Pons (tissue), 1 donor: ENCODE data around the gene ROBO1.
"Not testable (repeated sequence)": the region's sequence is repeated elsewhere in the genome, so short reads cannot be mapped to it uniquely, and the experiment has no call there.

Experiments
- DNase-seq: peaks from one replicate; pipeline ENCODE4 v3.0.0-alpha.2; 2016; ENCODE audit warnings: low spot score

The ROBO1 gene

DNA sequence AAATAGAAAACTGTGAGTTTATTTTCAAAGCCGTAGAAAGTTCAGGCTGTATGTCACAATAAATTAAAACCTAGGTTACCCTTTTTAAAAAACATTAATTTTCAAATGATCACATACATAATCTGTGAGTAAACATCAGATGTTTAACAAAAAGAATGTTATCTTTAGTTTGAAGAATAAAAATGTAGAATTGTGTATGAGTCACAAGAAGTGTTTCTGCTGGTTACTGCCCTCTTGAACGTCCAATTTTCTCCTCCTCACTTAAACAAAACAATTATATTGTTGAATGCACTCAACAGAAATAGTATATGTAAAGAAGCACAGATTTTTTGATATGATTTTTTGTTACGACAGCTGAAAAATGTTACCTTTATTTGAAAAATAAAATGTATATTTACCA, 855.1 kb downstream of the ROBO1 start:
- no peak for DNase-seq

DNA sequence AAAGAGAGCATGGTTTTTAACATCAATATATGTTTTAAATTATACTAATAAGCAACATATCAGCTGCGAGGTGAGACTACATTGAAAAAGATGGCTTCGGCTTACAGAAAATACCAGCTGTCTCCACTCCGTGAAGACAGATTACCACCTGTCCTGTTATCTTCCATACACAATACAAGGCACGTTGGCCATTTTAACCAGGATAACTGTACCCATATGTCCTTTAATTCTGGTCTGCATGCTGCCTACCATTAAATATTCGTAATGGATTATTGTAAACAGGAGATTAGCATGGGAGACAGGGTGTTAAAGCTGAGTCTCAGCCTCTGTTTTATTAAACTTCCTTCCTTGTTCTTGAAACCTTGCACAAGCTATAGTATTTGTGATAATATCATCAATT, 855.5 kb downstream of the ROBO1 start:
- DNase-seq = no peak

GRCh38 chr3:78911394-78911793, 856.4 kb downstream of the ROBO1 start:
- DNase-seq = no peak

DNA sequence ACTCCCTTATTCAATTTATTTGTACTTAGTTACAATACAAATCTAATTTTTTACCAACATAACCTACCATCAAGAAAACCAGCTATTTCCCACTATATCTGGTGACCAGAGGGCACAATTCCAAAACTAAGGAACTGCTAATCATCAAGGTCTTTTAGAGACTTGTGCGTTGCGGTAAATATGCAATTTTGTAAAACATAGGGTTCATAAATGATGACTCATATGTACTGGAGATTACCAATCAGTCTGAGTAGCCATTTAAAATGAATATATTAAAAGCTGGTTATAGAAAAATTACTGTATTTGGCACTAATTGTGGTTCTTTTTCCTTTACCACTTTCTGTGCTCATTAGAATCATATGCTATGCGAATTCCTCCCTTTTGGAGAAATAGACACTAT, 859.6 kb downstream of the ROBO1 start:
- DNase-seq = no peak

GRCh38 chr3:78907367-78907766, 860.4 kb downstream of the ROBO1 start:
- DNase-seq = no peak

DNA sequence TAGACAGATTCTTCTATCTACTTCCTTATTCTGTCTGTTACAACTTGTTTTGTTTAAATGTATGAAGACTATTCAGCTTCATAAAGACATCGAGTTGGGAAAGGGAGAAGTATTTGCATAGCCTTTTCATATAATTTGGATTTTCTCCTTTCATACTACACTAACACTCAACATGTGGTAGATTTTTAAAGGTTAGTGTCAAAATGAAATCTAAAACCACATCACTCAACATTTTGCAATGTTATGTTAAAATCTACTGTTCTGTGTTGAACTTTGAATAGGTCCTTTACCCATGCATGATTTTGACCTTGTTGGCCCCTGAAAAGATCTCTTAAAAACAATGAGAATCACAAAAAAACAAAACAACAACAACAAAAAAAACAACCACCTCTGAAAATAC, 860.9 kb downstream of the ROBO1 start:
- DNase-seq = no peak

GRCh38 chr3:78906245-78906644, 861.6 kb downstream of the ROBO1 start:
- no peak for DNase-seq

GRCh38 chr3:78905700-78906099, 862.1 kb downstream of the ROBO1 start:
- no peak for DNase-seq

- DNase-seq = no peak
These were observed 866.3 kb downstream of the ROBO1 start for GRCh38 chr3:78901544-78901943.

DNA sequence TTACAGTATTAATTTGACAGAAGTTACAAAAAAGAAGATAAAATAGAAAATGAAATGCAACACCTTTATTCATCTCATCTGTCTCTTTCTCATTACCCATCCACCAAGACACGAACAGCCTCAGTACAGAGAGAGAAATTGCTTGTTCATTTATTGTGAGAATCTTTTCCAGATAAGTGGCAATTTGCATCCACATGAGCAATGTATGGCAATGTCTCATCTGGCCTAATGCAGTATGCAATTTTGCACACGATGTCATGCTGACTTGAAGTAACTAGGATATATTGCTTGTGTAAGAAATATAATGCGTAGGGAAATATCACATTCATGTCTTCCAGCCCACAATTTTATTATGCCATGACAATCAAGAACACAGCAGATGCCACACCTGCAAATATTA, 866.9 kb downstream of the ROBO1 start:
- DNase-seq = no peak

DNA sequence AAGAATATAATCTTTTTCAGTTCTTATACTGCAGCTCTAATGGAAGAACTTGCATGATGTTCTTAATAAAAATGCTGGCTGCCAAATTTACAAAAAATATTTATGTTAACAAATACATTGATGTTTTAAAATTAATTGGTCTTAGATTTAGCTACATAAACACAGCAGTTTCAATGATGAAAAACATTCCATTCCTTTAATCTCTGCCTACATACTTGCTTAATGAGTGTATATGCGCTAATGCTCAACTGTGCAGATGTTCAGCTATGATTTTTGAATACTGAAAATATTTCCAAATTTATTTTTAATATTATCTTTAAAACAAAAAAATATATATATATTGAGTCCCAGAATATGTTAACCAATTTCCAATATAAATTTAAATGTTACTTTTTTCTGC, 867.4 kb downstream of the ROBO1 start:
- DNase-seq = no peak

DNA sequence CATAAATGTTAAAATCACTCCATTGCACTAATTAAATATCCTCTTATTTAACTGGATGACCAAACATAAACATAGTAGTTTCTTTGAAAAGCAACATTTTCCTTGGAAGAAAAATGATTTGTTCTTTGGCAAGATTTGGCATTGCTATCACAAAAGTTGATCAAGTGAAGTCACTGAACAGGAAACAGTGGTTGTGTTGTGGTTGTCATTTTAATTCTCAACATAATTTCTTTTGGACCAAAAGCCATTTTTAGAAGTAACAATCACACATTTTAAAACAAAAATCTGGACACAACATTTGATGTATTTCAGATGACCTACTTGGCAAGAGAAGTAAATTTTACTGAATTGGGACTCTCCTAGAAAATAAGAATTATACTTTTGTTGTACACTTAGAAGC, 872.3 kb downstream of the ROBO1 start:
- no peak for DNase-seq

GRCh38 chr3:78894787-78895186, 873.0 kb downstream of the ROBO1 start:
- DNase-seq = peak; percentile 79

- DNase-seq = no peak
These were observed 874.6 kb downstream of the ROBO1 start for GRCh38 chr3:78893161-78893560.

DNA sequence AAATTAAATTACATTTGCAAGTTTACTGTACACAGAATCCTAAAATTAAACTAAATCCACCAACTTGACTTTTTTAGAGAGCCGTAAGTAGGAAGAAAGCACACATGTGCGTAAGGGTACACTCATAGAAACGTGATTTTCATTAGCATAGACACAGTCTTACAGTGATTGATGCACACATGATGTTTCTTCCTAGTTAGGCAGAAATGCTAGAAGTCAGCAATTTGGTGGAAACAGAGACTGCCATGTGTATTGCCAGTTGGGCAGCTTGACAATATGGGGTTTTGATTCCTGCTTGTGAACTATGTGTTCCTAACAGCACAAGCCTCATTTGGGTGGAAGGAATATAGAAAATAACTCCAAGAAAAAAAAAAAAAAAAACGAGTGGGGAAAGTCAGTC, 878.5 kb downstream of the ROBO1 start:
- DNase-seq = peak; percentile 48

- DNase-seq = no peak
These were observed 879.2 kb downstream of the ROBO1 start for GRCh38 chr3:78888635-78889034.

DNA sequence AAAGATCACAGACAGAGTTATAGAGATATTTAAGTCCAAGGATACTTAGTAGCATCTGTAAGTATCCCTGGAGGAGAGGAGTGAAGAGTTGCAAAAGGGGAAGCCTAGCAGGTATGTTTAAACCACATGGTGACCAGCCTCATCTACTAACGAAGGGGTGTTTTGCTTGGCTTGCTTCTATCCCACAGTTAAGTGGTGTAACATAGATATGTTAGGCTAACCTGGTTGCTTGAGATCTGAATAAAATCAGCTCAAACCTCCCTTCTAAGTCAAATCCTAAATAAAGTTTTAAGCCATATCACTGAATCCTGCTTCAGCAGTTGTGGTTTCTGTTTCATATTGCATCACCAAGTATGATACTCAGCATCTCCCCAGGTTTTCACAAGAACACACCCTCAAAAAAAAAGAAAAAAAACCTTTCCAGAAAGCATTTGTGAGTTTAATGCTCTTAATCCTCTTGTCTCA, 880.2 kb downstream of the ROBO1 start:
- no peak for DNase-seq

GRCh38 chr3:78887029-78887428, 880.8 kb downstream of the ROBO1 start:
- no peak for DNase-seq

DNA sequence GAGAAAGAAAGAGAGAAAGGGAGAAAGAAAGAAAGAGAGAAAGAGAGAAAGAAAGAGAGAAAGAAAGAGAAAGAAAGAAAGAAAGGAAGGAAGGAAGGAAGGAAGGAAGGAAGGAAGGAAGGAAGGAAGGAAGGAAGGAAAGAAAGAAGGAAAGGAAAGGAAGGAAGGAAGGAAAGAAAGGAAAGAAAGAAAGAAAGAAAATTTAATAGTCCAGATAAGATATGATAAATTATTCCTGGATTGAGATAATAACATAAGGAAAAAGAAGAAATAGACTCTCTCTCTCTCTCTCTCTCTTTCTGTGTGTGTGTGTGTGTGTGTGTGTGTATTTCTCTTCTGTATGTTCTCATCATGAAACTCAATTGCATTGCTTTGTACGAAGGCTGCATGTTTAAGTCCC, 883.2 kb downstream of the ROBO1 start:
- not testable (repeated sequence) for DNase-seq

GRCh38 chr3:78882251-78882650, 885.5 kb downstream of the ROBO1 start:
- no peak for DNase-seq

DNA sequence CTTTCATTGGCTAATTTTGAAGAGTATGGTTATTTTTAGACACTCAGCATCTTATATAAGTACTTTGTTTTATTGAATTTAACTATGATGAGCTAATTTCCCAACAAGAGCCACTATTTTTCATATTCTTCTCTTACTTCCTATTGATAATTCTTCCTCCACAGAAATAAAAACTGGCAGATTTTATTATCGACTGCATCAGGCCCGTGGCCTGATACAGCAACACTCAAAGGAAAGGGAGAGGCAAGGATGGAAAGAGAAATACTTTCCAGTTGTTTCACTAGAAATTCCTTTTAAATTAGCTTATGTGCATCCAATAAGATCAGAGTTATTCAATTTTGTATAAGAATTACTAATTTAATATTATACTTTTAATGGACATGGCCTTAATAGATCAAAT, 886.3 kb downstream of the ROBO1 start:
- DNase-seq = no peak

DNA sequence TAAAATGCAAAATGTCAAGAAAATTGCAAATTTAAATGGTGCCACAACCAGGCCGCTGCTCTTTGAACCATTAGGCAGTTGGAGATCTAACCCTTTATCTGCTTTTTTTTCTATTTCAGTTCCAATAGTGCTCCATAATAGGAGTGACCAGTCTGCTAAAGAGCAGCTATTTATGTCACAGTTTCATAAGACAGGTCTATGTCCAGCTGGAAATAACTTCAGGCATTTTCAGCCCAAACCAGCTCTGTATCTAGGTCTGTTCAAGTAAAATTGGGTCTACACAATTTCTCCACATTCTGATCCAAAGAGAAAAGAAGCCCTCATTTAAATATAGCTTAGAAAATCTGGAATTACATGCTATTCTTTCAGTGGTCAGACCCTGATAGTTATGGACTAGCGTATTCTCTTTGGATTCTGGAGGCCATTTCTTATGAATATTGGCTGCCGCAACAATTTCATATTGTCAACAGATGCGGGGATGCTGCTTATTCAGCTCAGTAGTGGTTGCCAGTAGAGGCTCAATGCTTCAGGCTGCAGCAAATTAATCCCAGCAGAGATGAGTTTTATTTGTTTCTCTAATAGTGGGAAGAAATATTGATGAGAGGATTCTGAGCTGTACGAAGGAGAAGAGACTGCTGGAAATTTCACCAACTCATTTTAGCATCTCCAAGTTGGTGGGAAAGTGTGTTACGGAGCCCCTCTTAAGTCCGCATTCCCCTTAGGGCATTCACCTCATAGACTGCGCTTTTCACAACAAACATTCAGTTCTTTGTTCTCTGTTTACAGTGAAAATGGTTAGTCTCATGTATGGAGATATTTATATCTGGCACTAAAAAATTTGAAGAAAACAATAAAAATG, 887.0 kb downstream of the ROBO1 start:
- DNase-seq = peak; percentile 83

DNA sequence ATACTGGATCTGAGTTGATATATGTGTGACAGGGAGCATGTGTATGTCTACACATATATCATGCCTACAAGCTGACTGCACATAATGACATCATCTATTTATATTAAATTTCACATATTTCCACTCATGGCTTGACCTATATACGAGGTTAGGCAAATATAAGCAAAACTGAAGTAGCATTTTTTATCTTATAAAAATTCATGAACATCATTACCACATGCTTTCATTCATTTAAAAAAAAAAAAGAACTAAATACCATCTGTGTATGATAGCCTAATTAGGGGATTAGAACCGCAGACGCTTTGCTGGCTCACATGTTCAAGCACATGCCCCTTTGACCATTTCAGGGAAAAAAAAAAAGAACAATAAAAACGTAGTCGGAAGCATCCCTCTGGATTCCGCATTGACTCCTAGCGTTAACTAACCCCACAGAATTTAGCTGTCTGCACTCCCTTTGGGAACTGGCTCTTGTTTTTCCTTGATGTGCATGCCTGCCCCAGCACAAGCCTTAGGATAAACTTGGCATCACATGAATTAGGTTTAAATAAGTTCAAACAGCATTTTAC, 888.4 kb downstream of the ROBO1 start:
- no peak for DNase-seq

DNA sequence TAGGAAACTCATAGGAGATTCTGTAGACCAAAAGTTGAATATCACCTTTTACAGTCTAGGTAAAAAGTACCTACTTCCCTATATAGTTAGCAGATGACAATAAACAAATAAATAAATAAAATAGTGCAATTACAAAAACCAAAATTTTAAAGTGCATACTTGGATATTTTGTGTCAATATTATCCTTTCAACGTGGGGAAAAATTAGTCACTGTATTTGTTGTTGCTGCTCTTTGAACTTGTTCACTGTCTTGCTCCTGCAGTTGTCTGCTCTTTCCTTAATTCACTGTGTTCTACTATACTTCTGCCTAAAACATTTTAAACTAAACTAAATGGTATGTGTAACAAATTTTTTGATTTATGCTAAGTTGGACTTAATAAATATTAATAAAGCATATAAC, 889.0 kb downstream of the ROBO1 start:
- no peak for DNase-seq
